Measurements from ENCODE around the gene ARFIP1. TPM values are rescaled to one million over a fixed set of nuclear protein-coding genes. Genes with fewer than 3 reads are reported as not detected.

ARFIP1 gene
- polyA plus RNA-seq, 3 donors, result 11.7 to 28.4 (median 27.2) TPM

DNA sequence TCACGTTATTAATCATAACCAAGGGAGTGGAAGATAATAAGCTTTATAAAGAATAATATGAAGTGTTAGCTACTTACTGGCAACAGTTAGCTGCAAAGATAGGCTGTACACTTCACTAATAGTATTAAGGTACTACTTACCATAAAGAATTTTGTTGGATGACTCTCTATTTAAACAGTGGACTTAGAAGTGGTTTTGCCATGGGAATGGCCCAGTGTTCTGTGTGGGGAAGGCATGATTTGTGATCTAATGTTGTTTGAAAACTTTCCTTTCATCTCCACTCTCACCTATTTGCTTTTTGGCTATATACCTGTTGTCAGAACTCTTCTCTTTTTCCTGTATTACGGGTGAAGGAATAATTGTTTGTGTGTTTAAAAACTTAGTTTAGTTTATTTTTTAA lies 179.3 kb downstream of the ARFIP1 start:
- Histone ChIP-seq H4K20me1 (ENCODE audit: insufficient read depth, low read length) (no peaks in the 10 kb centered on the region), H3K9ac (ENCODE audit: insufficient read depth, low read length, poor library complexity, severe bottlenecking) (no peak overlapping the region), H3K4me2 (replicated peaks; ENCODE audit: extremely low read depth, low read length, poor library complexity, severe bottlenecking) (no peak overlapping the region), H3K4me3 (replicated peaks in 1 of 3; ENCODE audit: low read depth in 2 of 3, low read length in 3 of 3) (no peak overlapping the region), H3K79me2 (ENCODE audit: insufficient read depth, low read length) (no peaks in the 10 kb centered on the region), H3K27ac (ENCODE audit: low read depth in 1 of 2, low read length in 2 of 2) (no peak overlapping the region), H3K9me3 (replicated peaks in 1 of 2; ENCODE audit: control insufficient read depth in 1 of 2, insufficient read depth in 1 of 2, low read length in 2 of 2) (no peaks in the 10 kb centered on the region), H3K27me3 (ENCODE audit: control insufficient read depth in 2 of 2, insufficient read depth in 2 of 2, low read length in 2 of 2) (no peaks in the 10 kb centered on the region), H2AFZ (ENCODE audit: insufficient read depth, low read depth, low read length, poor library complexity, severe bottlenecking) (no peak overlapping the region), H3K4me1 (ENCODE audit: control insufficient read depth in 1 of 2, insufficient read depth in 2 of 2, low read length in 2 of 2) (peaks cover 0 to 11% of the 10 kb centered on the region in 2 donors), H3K36me3 (replicated peaks in 1 of 2; ENCODE audit: control insufficient read depth in 1 of 2, insufficient read depth in 2 of 2, low read length in 2 of 2) (no peaks in the 10 kb centered on the region)
- TF ChIP-seq, protein P1, sequence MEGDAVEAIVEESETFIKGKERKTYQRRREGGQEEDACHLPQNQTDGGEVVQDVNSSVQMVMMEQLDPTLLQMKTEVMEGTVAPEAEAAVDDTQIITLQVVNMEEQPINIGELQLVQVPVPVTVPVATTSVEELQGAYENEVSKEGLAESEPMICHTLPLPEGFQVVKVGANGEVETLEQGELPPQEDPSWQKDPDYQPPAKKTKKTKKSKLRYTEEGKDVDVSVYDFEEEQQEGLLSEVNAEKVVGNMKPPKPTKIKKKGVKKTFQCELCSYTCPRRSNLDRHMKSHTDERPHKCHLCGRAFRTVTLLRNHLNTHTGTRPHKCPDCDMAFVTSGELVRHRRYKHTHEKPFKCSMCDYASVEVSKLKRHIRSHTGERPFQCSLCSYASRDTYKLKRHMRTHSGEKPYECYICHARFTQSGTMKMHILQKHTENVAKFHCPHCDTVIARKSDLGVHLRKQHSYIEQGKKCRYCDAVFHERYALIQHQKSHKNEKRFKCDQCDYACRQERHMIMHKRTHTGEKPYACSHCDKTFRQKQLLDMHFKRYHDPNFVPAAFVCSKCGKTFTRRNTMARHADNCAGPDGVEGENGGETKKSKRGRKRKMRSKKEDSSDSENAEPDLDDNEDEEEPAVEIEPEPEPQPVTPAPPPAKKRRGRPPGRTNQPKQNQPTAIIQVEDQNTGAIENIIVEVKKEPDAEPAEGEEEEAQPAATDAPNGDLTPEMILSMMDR (IDR thresholded peaks at IDR 0.05), result no peak
- intact Hi-C loops (cut with micrococcal nuclease), result no loop called here
- Mint-ChIP-seq H3K27ac (no peak overlapping the region), H3K36me3 (no peaks in the 10 kb centered on the region), H3K9me3 (no peaks in the 10 kb centered on the region), H3K27me3 (ENCODE audit: low read depth in 3 of 3) (peaks cover 0 to 4% (median 0%) of the 10 kb centered on the region in 3 donors), H3K4me1 (peaks cover 21% of the 10 kb centered on the region), H3K4me3 (no peak overlapping the region)
- WGBS (ENCODE audit: insufficient coverage), result no CpG with 5 or more reads among the region's 2 CpGs
- DNase-seq, result no peak

DNA sequence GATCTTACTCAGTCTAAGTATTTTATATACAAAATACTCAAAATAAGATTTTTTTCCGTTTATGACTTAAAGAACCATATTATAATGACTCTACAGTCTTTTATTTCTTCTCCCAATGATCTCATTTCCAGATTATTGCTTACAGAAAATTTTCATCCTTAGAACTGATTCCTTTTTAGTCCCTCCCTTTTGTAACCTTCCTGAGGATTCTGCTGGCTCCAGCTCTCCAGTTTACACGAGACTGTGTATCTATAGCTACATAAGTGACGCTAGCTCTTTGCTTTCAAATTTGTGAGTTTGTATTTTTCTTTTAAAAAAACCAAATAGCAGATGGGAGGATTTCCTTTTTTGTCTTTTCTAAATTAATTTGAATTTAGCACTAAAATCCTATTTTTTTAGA lies 180.3 kb downstream of the ARFIP1 start:
- TF ChIP-seq, protein P1 (IDR thresholded peaks at IDR 0.05), result no peak
- Mint-ChIP-seq H3K4me1 (peaks cover 21% of the 10 kb centered on the region), H3K36me3 (no peaks in the 10 kb centered on the region), H3K9me3 (no peaks in the 10 kb centered on the region), H3K27ac (no peak overlapping the region), H3K27me3 (ENCODE audit: low read depth in 3 of 3) (peaks cover 0 to 4% (median 0%) of the 10 kb centered on the region in 3 donors), H3K4me3 (no peak overlapping the region)
- DNase-seq, result no peak
- intact Hi-C loops (cut with micrococcal nuclease), result no loop called here
- WGBS (ENCODE audit: insufficient coverage), result no CpG with 5 or more reads among the region's 3 CpGs
- H2AFZ ChIP-seq (ENCODE audit: insufficient read depth, low read depth, low read length, poor library complexity, severe bottlenecking), result no peak overlapping the region
- H3K27ac ChIP-seq (ENCODE audit: low read depth in 1 of 2, low read length in 2 of 2), result no peak overlapping the region
- no peaks in the 10 kb centered on the region for H3K9me3 ChIP-seq (replicated peaks in 1 of 2; ENCODE audit: control insufficient read depth in 1 of 2, insufficient read depth in 1 of 2, low read length in 2 of 2)
- H3K4me1 ChIP-seq (ENCODE audit: control insufficient read depth in 1 of 2, insufficient read depth in 2 of 2, low read length in 2 of 2), result peaks cover 0 to 11% of the 10 kb centered on the region in 2 donors
- H3K9ac ChIP-seq (ENCODE audit: insufficient read depth, low read length, poor library complexity, severe bottlenecking), result no peak overlapping the region
- no peak overlapping the region for H3K4me2 ChIP-seq (replicated peaks; ENCODE audit: extremely low read depth, low read length, poor library complexity, severe bottlenecking)
- no peak overlapping the region for H3K4me3 ChIP-seq (replicated peaks in 1 of 3; ENCODE audit: low read depth in 2 of 3, low read length in 3 of 3)
- H4K20me1 ChIP-seq (ENCODE audit: insufficient read depth, low read length), result no peaks in the 10 kb centered on the region
- no peaks in the 10 kb centered on the region for H3K79me2 ChIP-seq (ENCODE audit: insufficient read depth, low read length)
- H3K36me3 ChIP-seq (replicated peaks in 1 of 2; ENCODE audit: control insufficient read depth in 1 of 2, insufficient read depth in 2 of 2, low read length in 2 of 2), result no peaks in the 10 kb centered on the region
- no peaks in the 10 kb centered on the region for H3K27me3 ChIP-seq (ENCODE audit: control insufficient read depth in 2 of 2, insufficient read depth in 2 of 2, low read length in 2 of 2)
